H7 (cell line): ENCODE data around the gene SLC22A9. TPM values are rescaled to one million over a fixed set of nuclear protein-coding genes. Genes with fewer than 3 reads are reported as not detected.
"Not testable (repeated sequence)": the region's sequence is repeated elsewhere in the genome, so short reads cannot be mapped to it uniquely, and the experiment has no call there.

Experiments
- DNase-seq: peaks from one replicate; pipeline ENCODE4 v3.0.0; 2012
- H3K27me3 ChIP-seq: 2 replicates; pipeline ENCODE4 v1.6.0; 2011; ENCODE audit warnings: mild to moderate bottlenecking, low read length; ENCODE audit not compliant: control insufficient read depth, insufficient read depth
- H3K36me3 ChIP-seq: replicated peaks from 2 replicates; pipeline ENCODE4 v1.5.1; 2011; ENCODE audit warnings: low read length; ENCODE audit not compliant: control insufficient read depth, insufficient read depth
- H3K4me3 ChIP-seq: 2 replicates; pipeline ENCODE4 v1.5.1; 2011; ENCODE audit warnings: low read depth, mild to moderate bottlenecking, control low read depth, low read length, moderate library complexity; ENCODE audit not compliant: insufficient read depth
- total RNA-seq: library from RNA; depleted of rRNA; stranded (reverse); fragments of >200 nt; shearing (Covaris generic); gene quantifications from 2 replicates; pipeline ENCODE4 v1.2.3, GENCODE V29; 2014; rRNA removed

The SLC22A9 gene
- total RNA-seq, 1 experiment from 2014 or later, result not detected

DNA sequence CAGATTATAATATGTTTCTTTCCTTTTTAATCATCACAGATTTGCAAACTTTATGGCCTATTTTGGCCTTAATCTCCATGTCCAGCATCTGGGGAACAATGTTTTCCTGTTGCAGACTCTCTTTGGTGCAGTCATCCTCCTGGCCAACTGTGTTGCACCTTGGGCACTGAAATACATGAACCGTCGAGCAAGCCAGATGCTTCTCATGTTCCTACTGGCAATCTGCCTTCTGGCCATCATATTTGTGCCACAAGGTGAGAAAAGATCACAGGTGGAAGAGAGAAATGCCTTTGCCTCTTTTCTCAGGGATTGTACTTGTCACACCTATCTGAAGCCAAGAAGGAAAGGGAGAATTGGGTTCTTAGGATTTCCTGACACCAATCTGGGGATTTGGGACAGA, 36.9 kb downstream of the SLC22A9 start:
- no peak for DNase-seq
- no peaks in the 10 kb centered on the region for H3K36me3 ChIP-seq
- H3K27me3 ChIP-seq, result no peaks in the 10 kb centered on the region
- no peak overlapping the region for H3K4me3 ChIP-seq

GRCh38 chr11:63417174-63417852, 47.7 kb downstream of the SLC22A9 start:
- Histone ChIP-seq H3K36me3 (no peaks in the 10 kb centered on the region), H3K27me3 (no peaks in the 10 kb centered on the region), H3K4me3 (no peak overlapping the region)
- no peak for DNase-seq

GRCh38 chr11:63427971-63428508, 58.5 kb downstream of the SLC22A9 start:
- Histone ChIP-seq H3K27me3 (no peaks in the 10 kb centered on the region), H3K4me3 (no peak overlapping the region), H3K36me3 (no peaks in the 10 kb centered on the region)
- peak; percentile 5 for DNase-seq

GRCh38 chr11:63430731-63431130, 61.1 kb downstream of the SLC22A9 start:
- not testable (repeated sequence) for H3K4me3 ChIP-seq, DNase-seq, H3K36me3 ChIP-seq, H3K27me3 ChIP-seq

GRCh38 chr11:63435351-63435750, 65.8 kb downstream of the SLC22A9 start:
- not testable (repeated sequence) for H3K4me3 ChIP-seq, DNase-seq, H3K27me3 ChIP-seq, H3K36me3 ChIP-seq

GRCh38 chr11:63435831-63436230, 66.2 kb downstream of the SLC22A9 start:
- DNase-seq, H3K4me3 ChIP-seq, H3K36me3 ChIP-seq, H3K27me3 ChIP-seq: not testable (repeated sequence)

GRCh38 chr11:63443714-63444113, 74.1 kb downstream of the SLC22A9 start:
- Histone ChIP-seq H3K4me3 (no peak overlapping the region), H3K27me3 (no peaks in the 10 kb centered on the region), H3K36me3 (no peaks in the 10 kb centered on the region)
- DNase-seq, result no peak

DNA sequence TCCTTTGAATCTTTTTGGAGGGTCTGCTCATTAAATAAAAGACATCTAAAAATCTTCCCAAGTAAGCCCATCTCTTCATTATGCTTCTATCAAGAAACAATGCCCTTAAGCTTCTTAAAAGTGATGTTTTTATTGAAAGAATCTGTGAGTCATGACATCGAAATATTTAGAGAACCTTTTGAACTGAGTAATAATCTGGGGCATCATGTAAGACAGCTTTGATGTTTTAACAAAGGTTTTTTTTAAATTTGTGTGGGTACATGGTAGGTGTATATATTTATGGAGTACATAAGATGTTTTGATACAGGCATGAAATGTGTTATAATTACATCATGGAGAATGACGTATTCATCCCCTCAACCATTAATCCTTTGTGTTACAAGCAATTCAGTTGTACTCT, 74.6 kb downstream of the SLC22A9 start:
- no peak for DNase-seq
- Histone ChIP-seq H3K4me3 (no peak overlapping the region), H3K36me3 (no peaks in the 10 kb centered on the region), H3K27me3 (no peaks in the 10 kb centered on the region)

DNA sequence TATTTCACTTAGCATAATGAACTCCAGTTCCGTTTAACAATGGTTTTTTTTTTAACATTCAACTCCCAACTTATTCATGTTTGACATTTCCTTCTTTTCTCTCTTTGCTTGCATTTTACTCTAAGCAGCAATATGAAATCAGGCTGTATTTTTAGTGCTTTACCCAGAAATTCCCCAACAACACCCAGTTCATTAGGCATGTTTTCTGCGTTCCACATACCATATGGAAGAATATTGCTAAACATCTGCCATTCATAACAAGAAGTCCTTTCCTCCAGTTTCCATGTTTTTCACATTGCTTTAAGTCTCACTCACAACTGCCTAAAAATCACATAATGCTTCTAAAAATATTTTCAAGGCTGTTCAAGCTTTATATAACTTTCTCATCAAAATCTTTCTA, 75.5 kb downstream of the SLC22A9 start:
- Histone ChIP-seq H3K4me3 (no peak overlapping the region), H3K36me3 (no peaks in the 10 kb centered on the region), H3K27me3 (no peaks in the 10 kb centered on the region)
- no peak for DNase-seq

GRCh38 chr11:63445720-63446119, 76.1 kb downstream of the SLC22A9 start:
- Histone ChIP-seq H3K27me3 (no peaks in the 10 kb centered on the region), H3K36me3 (no peaks in the 10 kb centered on the region), H3K4me3 (no peak overlapping the region)
- no peak for DNase-seq

- Histone ChIP-seq H3K27me3 (no peaks in the 10 kb centered on the region), H3K36me3 (no peaks in the 10 kb centered on the region), H3K4me3 (no peak overlapping the region)
- DNase-seq, result peak; percentile 16
These were observed 79.1 kb downstream of the SLC22A9 start for GRCh38 chr11:63448646-63449045.

- Histone ChIP-seq H3K27me3 (no peaks in the 10 kb centered on the region), H3K4me3 (no peak overlapping the region), H3K36me3 (no peaks in the 10 kb centered on the region; the same call in none of the 2 replicates)
- no peak for DNase-seq
These were observed 90.0 kb downstream of the SLC22A9 start for GRCh38 chr11:63459586-63459985.

Other genes starting within 250 kb of the SLC22A9 start
- gene SLC22A24, start 225.6 kb upstream of the SLC22A9 start, total RNA-seq, result not detected in 2 replicates
- 0.18 TPM in 1 of 2 replicates, not detected in the other for gene SLC22A25, start 126.2 kb upstream of the SLC22A9 start, total RNA-seq
- gene PLAAT5, start 121.4 kb downstream of the SLC22A9 start, total RNA-seq, result 29.6 and 30.0 TPM in 2 replicates
- gene LGALS12, start 136.3 kb downstream of the SLC22A9 start, total RNA-seq, result 6.8 and 16.6 TPM in 2 replicates
- 1.1 and 4.1 TPM in 2 replicates for gene PLAAT4, start 167.0 kb downstream of the SLC22A9 start, total RNA-seq
- not detected in 2 replicates for gene PLAAT2, start 193.6 kb downstream of the SLC22A9 start, total RNA-seq
- gene PLAAT3, start 244.6 kb downstream of the SLC22A9 start, total RNA-seq, result 81.5 and 117 TPM in 2 replicates